Memory B cell (primary cell): ENCODE results near the gene LAMC2.
"Not testable (repeated sequence)": the region's sequence is repeated elsewhere in the genome, so short reads cannot be mapped to it uniquely, and the experiment has no call there.

Experiments used
- ATAC-seq: fragments of 150-1000 bp; cut with Tn5 transposase; 2 replicates; pipeline ENCODE4 v1.10.0; 2021; ENCODE audit warnings: low read depth, mild to moderate bottlenecking, moderate library complexity
- DNase-seq, 2 donors: peaks; one replicate each; pipeline ENCODE4 v3.0.0; 2022; ENCODE audit warnings: low spot score in 2 of 2
- H3K27ac Mint-ChIP-seq: one replicate; pipeline ENCODE4 v1.8.0; 2022; ENCODE audit warnings: mild to moderate bottlenecking, moderate library complexity, mixed read lengths
- H3K27me3 Mint-ChIP-seq: one replicate; pipeline ENCODE4 v1.8.0; 2022; ENCODE audit warnings: mixed read lengths
- H3K36me3 Mint-ChIP-seq: one replicate; pipeline ENCODE4 v1.8.0; 2022; ENCODE audit warnings: mild to moderate bottlenecking, mixed read lengths
- H3K4me1 Mint-ChIP-seq: one replicate; pipeline ENCODE4 v1.8.0; 2022; ENCODE audit warnings: mixed read lengths
- H3K4me3 Mint-ChIP-seq: one replicate; pipeline ENCODE4 v1.8.0; 2022; ENCODE audit warnings: mild to moderate bottlenecking, moderate library complexity, mixed read lengths
- H3K9me3 Mint-ChIP-seq: one replicate; pipeline ENCODE4 v1.8.0; 2022; ENCODE audit warnings: mixed read lengths

The LAMC2 gene

GRCh38 chr1:183240853-183241252 lies 54.8 kb downstream of the LAMC2 start:
- H3K27me3 Mint-ChIP-seq, result peaks cover 11% of the 10 kb centered on the region
- not testable (repeated sequence) for H3K36me3 Mint-ChIP-seq, H3K4me1 Mint-ChIP-seq, H3K9me3 Mint-ChIP-seq, H3K4me3 Mint-ChIP-seq, ATAC-seq, H3K27ac Mint-ChIP-seq, DNase-seq

- peaks cover 2% of the 10 kb centered on the region for H3K36me3 Mint-ChIP-seq
- no peaks in the 10 kb centered on the region for H3K4me1 Mint-ChIP-seq
- ATAC-seq, result no peak
- no peaks in the 10 kb centered on the region for H3K9me3 Mint-ChIP-seq
- no peak for DNase-seq
- H3K27me3 Mint-ChIP-seq, result peaks cover 11% of the 10 kb centered on the region
- no peak overlapping the region for H3K27ac Mint-ChIP-seq
- H3K4me3 Mint-ChIP-seq, result no peak overlapping the region
These were observed 55.4 kb downstream of the LAMC2 start for GRCh38 chr1:183241471-183241870.

DNA sequence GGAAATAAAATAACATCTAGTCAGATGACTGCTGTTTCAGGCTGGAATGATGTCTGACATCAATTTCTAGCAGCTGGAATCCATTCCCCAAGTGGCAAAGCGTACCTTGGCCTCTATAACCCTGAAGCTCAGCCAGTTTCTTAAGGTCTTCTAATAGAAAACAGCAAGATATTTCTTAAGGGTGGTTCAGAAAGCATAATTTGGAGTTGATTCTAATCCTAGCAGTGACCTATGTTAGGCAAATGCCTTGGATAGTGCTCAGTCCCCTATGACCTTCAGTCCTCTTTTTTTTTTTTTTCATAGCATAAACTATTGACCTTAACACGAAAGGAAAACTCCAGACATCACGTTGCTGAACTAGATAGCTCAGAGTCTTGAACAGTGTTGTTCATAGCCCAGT lies 56.5 kb downstream of the LAMC2 start:
- no peaks in the 10 kb centered on the region for H3K4me1 Mint-ChIP-seq
- H3K36me3 Mint-ChIP-seq, result peaks cover 2% of the 10 kb centered on the region
- peaks cover 11% of the 10 kb centered on the region for H3K27me3 Mint-ChIP-seq

GRCh38 chr1:183243161-183244050 lies 57.3 kb downstream of the LAMC2 start:
- Mint-ChIP-seq H3K36me3 (peaks cover 2% of the 10 kb centered on the region), H3K27ac (no peak overlapping the region), H3K27me3 (peaks cover 11% of the 10 kb centered on the region), H3K4me3 (no peak overlapping the region), H3K9me3 (no peaks in the 10 kb centered on the region), H3K4me1 (no peaks in the 10 kb centered on the region)
- ATAC-seq, result no peak
- no peak for DNase-seq

More for the DNA sequence above, 56.5 kb downstream of the LAMC2 start:
- ATAC-seq (no peak), DNase-seq (no peak)
- no peak overlapping the region for H3K27ac Mint-ChIP-seq
- H3K4me3 Mint-ChIP-seq, result no peak overlapping the region
- no peaks in the 10 kb centered on the region for H3K9me3 Mint-ChIP-seq

- H3K27ac Mint-ChIP-seq, result no peak overlapping the region
- DNase-seq, result no peak
- H3K4me3 Mint-ChIP-seq, result no peak overlapping the region
- ATAC-seq, result no peak
- peaks cover 2% of the 10 kb centered on the region for H3K36me3 Mint-ChIP-seq
- H3K9me3 Mint-ChIP-seq, result no peaks in the 10 kb centered on the region
- H3K4me1 Mint-ChIP-seq, result peaks cover 3% of the 10 kb centered on the region
- H3K27me3 Mint-ChIP-seq, result peaks cover 15% of the 10 kb centered on the region
These were observed 58.4 kb downstream of the LAMC2 start for GRCh38 chr1:183244466-183244865.

DNA sequence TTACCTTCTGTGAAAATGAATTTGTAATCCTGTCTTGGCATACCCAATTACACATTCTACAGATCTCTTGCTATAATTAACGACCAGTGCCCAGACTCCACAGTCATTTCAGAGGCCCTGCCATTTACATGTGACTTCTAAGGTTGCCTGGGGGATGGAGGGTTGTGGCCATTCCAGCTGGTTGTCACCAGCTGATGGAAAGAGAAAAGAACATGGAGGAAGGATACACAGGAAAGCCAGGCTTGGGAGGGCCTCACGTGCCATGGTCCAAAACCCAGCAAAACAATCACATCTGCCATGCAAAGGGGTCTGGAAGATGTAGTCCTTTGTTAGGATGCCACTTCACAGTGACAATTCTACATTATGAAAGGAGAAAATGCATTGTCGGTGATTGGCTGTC lies 59.3 kb downstream of the LAMC2 start:
- ATAC-seq, result no peak
- H3K27me3 Mint-ChIP-seq, result peaks cover 18% of the 10 kb centered on the region
- DNase-seq, result no peak
- peaks cover 3% of the 10 kb centered on the region for H3K4me1 Mint-ChIP-seq
- H3K27ac Mint-ChIP-seq, result no peak overlapping the region
- H3K4me3 Mint-ChIP-seq, result no peak overlapping the region
- no peaks in the 10 kb centered on the region for H3K9me3 Mint-ChIP-seq
- H3K36me3 Mint-ChIP-seq, result peaks cover 2% of the 10 kb centered on the region

DNA sequence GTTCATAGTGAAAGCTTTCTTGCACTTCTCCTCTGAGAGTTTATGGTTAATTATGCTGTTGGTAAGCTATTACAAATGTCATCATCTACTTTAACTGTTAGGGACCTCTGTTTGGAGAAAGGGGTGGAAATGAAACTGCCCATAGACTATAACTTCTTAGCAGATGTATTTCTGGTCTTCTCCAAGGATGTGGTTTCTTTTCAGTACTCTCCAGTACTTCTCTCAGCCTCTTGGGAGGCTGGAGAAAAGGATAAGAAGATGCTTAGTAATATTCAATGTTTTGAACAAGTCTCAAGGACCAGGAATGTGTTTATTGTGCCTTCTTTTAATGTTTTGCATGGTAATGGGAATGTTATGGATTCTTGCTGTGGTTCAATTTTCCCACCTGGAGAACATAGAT lies 60.4 kb downstream of the LAMC2 start:
- no peaks in the 10 kb centered on the region for H3K9me3 Mint-ChIP-seq
- no peak for DNase-seq
- no peak overlapping the region for H3K27ac Mint-ChIP-seq
- ATAC-seq, result no peak
- no peak overlapping the region for H3K4me3 Mint-ChIP-seq
- H3K4me1 Mint-ChIP-seq, result peaks cover 3% of the 10 kb centered on the region
- peaks cover 15% of the 10 kb centered on the region for H3K27me3 Mint-ChIP-seq
- no peaks in the 10 kb centered on the region for H3K36me3 Mint-ChIP-seq

DNA sequence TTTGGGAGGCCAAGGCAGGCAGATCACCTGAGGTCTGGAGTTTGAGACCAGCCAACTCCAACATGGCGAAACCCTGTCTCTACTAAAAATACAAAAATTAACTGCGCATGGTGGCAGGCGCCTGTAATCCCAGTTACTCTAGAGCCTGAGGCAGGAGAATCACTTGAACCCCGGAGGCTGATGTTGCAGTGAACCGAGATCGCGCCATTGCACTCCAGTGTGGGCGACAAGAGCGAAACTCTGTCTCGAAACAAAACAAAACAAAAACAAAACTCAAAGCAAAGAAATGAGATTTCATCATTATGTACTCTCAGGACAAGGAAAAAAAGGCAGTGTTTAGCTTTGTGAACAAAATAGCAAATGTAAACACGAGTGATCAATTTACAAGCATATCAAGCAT lies 61.0 kb downstream of the LAMC2 start:
- Mint-ChIP-seq H3K27ac (no peak overlapping the region), H3K4me3 (no peak overlapping the region)
- ATAC-seq, result no peak

DNA sequence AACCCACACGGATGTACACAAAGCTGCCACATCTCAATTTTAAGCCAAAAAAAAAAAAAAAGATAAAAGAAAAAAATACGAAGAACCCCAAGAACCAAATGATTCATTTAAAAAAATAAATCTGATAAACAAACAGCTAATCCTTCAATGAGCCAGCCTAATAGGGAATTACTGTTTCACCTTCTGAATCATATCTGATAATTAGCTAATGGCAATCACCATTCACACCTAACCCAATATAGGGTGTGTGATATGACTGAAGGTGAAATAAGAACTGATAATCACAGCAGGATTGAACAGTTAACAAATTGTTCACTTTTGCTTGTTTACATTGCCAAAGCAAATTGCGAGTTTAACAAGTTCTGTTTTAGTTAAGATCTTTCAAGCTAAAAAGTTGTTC lies 61.4 kb downstream of the LAMC2 start:
- no peaks in the 10 kb centered on the region for H3K36me3 Mint-ChIP-seq
- H3K9me3 Mint-ChIP-seq, result no peaks in the 10 kb centered on the region
- H3K4me1 Mint-ChIP-seq, result peaks cover 6% of the 10 kb centered on the region
- H3K27ac Mint-ChIP-seq, result no peak overlapping the region
- H3K4me3 Mint-ChIP-seq, result no peak overlapping the region
- no peak for DNase-seq
- ATAC-seq, result no peak
- peaks cover 17% of the 10 kb centered on the region for H3K27me3 Mint-ChIP-seq

More for the DNA sequence above, 61.0 kb downstream of the LAMC2 start:
- Mint-ChIP-seq H3K36me3 (no peaks in the 10 kb centered on the region), H3K9me3 (no peaks in the 10 kb centered on the region), H3K4me1 (peaks cover 6% of the 10 kb centered on the region), H3K27me3 (peaks cover 18% of the 10 kb centered on the region)
- DNase-seq, result no peak

- Mint-ChIP-seq H3K27ac (no peak overlapping the region), H3K4me3 (no peak overlapping the region), H3K9me3 (no peaks in the 10 kb centered on the region), H3K27me3 (peaks cover 16% of the 10 kb centered on the region), H3K4me1 (peaks cover 6% of the 10 kb centered on the region), H3K36me3 (no peaks in the 10 kb centered on the region)
- DNase-seq (no peak), ATAC-seq (no peak)
These were observed 61.9 kb downstream of the LAMC2 start for GRCh38 chr1:183247931-183248330.

DNA sequence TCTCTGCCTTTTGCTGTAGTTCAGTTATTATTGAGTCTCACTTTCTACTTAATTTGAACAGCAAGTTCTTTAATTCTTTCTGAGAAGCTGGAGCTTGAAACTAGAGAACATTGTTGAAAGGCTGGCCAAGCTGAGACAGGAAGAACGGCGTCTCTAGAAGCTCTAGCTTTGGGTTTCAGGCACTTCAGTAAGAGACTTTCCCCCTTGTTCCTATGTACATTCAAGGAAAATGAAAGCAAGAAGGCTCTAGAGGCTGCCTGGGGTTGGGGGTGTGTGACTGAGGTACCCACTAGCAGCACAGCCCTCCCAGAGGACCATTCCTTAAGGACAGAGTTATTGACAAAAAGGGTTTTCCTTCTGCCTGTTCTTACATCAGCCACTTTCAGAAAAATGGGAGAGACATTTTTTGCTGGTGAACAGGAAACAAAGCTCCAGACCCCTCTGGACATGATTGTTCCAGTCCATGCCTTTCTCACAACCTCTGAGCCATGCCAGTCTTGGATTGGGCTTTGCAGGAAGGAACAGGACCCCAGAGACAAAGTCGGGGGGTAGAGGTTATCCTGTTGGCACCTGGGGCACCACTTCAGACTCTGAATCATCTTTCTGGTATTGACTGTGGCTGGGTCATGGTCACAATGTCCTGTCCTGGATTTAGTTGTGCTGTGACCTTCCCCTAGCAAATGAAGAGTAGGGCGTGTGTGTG lies 63.1 kb downstream of the LAMC2 start:
- H3K4me3 Mint-ChIP-seq, result no peak overlapping the region
- H3K27ac Mint-ChIP-seq, result no peak overlapping the region
- no peak for DNase-seq
- H3K27me3 Mint-ChIP-seq, result peaks cover 13% of the 10 kb centered on the region
- H3K9me3 Mint-ChIP-seq, result no peaks in the 10 kb centered on the region
- ATAC-seq, result no peak
- no peaks in the 10 kb centered on the region for H3K36me3 Mint-ChIP-seq
- H3K4me1 Mint-ChIP-seq, result peaks cover 6% of the 10 kb centered on the region

DNA sequence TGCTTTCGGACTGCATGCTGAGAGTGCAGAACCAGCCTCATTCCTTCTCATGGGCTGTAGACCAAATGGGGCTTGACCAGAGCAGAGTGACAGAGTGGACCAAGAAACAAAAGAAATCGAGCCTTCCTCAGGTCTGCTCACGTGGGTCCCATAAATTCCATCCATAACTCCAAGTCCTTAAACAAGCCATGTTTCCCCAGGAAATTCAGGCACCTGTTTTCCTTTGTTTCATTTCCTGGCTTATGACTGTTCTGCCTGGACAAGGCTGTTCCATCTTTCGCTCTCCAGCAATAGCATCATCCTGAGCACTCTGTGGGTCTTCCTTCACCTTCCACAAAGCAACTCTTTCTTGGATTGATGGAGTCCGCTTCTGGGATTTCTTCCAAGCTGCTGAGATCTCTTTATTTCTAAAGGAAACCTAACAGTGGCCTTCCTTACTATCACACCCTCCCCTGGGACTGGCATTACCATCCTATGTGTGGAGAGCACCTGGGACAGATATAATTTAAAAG lies 63.9 kb downstream of the LAMC2 start:
- ATAC-seq (no peak), DNase-seq (no peak)
- H3K9me3 Mint-ChIP-seq, result peaks cover 1% of the 10 kb centered on the region
- H3K27ac Mint-ChIP-seq, result no peak overlapping the region
- H3K4me1 Mint-ChIP-seq, result peaks cover 6% of the 10 kb centered on the region
- peaks cover 11% of the 10 kb centered on the region for H3K27me3 Mint-ChIP-seq
- H3K36me3 Mint-ChIP-seq, result no peaks in the 10 kb centered on the region
- no peak overlapping the region for H3K4me3 Mint-ChIP-seq

DNA sequence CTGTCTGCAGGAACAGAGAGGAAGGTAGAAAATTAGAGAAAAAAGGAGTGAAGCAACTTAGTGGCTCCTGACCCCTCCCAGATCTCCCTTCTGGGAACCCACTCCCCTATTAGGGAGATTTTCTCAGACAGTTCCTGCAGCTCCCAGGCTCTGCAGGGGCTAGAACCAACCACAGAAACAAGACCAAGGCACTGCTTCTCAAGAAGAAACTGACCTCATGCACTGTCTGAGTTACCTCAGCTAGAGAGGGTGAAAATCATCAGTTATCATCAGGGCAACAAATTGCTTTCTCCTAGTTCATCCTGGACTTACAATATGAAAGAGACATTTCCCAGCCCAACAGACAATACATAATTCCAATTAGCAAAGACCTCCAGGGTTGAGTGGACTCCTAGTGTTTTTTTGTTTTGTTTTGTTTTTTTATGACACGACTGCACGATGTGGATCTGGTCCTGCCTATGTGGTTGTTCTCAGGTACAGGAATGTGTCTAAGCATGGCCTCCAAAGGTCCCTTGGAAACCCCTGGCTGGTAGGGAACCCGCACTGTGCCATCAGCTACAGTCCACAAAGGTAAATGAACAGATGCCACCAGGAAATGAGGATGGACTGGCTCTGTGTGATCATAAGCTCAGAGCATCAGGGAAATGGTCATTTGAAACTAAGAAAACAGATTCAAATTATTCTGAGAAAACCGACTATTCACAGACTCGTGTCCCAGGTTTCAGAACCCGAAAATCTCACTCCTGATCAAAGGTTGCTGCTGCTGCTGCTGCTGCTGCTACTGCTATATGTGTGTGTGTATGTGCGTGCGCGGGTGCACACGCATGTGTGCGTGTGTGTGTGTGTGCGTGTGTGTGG lies 65.3 kb downstream of the LAMC2 start:
- Mint-ChIP-seq H3K4me1 (peaks cover 6% of the 10 kb centered on the region), H3K36me3 (no peaks in the 10 kb centered on the region), H3K4me3 (no peak overlapping the region), H3K27me3 (peaks cover 10% of the 10 kb centered on the region), H3K27ac (no peak overlapping the region), H3K9me3 (peaks cover 1% of the 10 kb centered on the region)
- DNase-seq (no peak), ATAC-seq (no peak)
